Measurements from ENCODE around the gene ZNF563. TPM values are rescaled to one million over a fixed set of nuclear protein-coding genes. Genes with fewer than 3 reads are reported as not detected.
A peak's percentile ranks its signal among the peaks of the same experiment; 100 is the strongest.

The ZNF563 gene
- 4.2 TPM for total RNA-seq
- long read RNA-seq, partial matches to known transcripts, result 0 of 4 reads
- long read RNA-seq, other reads (novel, unspliced or antisense), result 3 of 4 reads

- DNase-seq (peak; percentile 99), ATAC-seq (peak; percentile 100)
- intact Hi-C loops (cut with DNase I), result no loop called here
These were observed at the start of gene ZNF563 for GRCh38 chr19:12333162-12334159. Gene ZNF563 (minus strand): TSS chr19:12333633. CDS start chr19:12333482, 151 bp downstream.

DNA sequence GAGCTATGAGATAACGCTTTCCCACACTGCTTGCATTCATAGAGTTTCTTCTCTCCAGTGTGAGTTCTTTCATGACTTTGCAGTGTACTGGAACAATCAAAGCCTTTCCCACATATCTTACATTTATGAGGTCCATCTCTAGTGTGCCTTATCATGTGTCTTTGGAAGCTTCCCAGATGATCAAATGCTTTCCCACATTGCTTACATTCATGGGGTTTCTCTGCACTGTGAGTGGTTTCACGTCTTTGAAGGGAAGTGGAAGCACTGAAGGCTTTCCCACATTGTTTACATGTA is 47.0 kb upstream of the ZNF563 start:
- Histone ChIP-seq H3K36me3 (no peaks in the 10 kb centered on the region), H3K9me3 (peaks cover 13% of the 10 kb centered on the region), H3K4me1 (no peaks in the 10 kb centered on the region), H3K27me3 (no peaks in the 10 kb centered on the region), H3K27ac (no peak overlapping the region), H3K4me3 (no peak overlapping the region)
- no peak for TF ChIP-seq CTCF (IDR thresholded peaks at IDR 0.05)
- no peak for ATAC-seq
- intact Hi-C loops (cut with DNase I), result no loop called here
- no peak for DNase-seq

More at GRCh38 chr19:12333162-12334159, at the start of gene ZNF563:
- Histone ChIP-seq H3K4me3 (peak within 1 kb of the TSS; percentile 67), H3K27ac (peak within 1 kb of the TSS; percentile 95), H3K27me3 (no peaks in the 10 kb centered on the region), H3K4me1 (peaks cover 14% of the 10 kb centered on the region), H3K9me3 (no peaks in the 10 kb centered on the region), H3K36me3 (no peaks in the 10 kb centered on the region)
- no peak for TF ChIP-seq CTCF (IDR thresholded peaks at IDR 0.05)

GRCh38 chr19:12379732-12380443 is 46.5 kb upstream of the ZNF563 start:
- H3K27me3 ChIP-seq, result no peaks in the 10 kb centered on the region
- H3K4me1 ChIP-seq, result no peaks in the 10 kb centered on the region
- H3K36me3 ChIP-seq, result no peaks in the 10 kb centered on the region
- no peak for TF ChIP-seq CTCF (IDR thresholded peaks at IDR 0.05)
- H3K9me3 ChIP-seq, result peaks cover 13% of the 10 kb centered on the region
- no peak overlapping the region for H3K4me3 ChIP-seq
- intact Hi-C loops (cut with DNase I), result no loop called here
- no peak overlapping the region for H3K27ac ChIP-seq
- ATAC-seq (no peak), DNase-seq (no peak)

DNA sequence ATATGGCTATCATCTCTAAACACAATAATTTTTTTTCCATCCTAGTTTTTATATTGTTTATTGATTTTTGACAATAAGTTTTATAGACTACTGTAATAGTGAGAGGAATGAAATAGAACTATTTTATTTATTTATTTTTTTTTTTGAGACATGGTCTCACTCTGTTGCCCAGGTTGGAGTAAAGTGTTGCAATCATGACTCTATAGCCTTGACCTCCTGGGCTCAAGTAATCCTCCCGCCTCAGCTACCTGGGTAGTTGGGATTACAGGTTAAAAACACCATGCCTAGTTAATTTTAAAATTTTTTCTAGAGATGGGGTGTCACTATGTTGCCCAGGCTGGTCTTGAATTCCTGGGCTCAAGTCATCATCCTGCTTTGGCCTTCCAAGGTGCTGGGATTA is 40.6 kb upstream of the ZNF563 start:
- intact Hi-C loops (cut with DNase I), result no loop called here

More for the DNA sequence above, 40.6 kb upstream of the ZNF563 start:
- Histone ChIP-seq H3K4me3 (no peak overlapping the region), H3K36me3 (no peaks in the 10 kb centered on the region), H3K27me3 (no peaks in the 10 kb centered on the region), H3K4me1 (no peaks in the 10 kb centered on the region), H3K27ac (no peak overlapping the region), H3K9me3 (peaks cover 5% of the 10 kb centered on the region)
- no peak for TF ChIP-seq CTCF (IDR thresholded peaks at IDR 0.05)
- ATAC-seq (no peak), DNase-seq (no peak)

Data from upper lobe of right lung (tissue), 1 donor.